Measurements from ENCODE around the gene GLCCI1.

The GLCCI1 gene

GRCh38 chr7:8035647-8036518 lies 67.3 kb downstream of the GLCCI1 start:
- peak; percentile 55 for TF ChIP-seq CTCF (IDR thresholded peaks at IDR 0.05; ENCODE audit: poor library complexity, severe bottlenecking)
- no peak for DNase-seq (ENCODE audit: low spot score)
- no peaks in the 10 kb centered on the region for H3K27me3 ChIP-seq (ENCODE audit: insufficient read depth, poor library complexity, severe bottlenecking)
- peak; percentile 77 for ATAC-seq (ENCODE audit: low read depth)
- H3K9me3 ChIP-seq (ENCODE audit: severe bottlenecking), result no peaks in the 10 kb centered on the region
- no peaks in the 10 kb centered on the region for H3K36me3 ChIP-seq (ENCODE audit: low read depth)
- H3K27ac ChIP-seq (ENCODE audit: poor library complexity, severe bottlenecking), result no peak overlapping the region
- H3K4me1 ChIP-seq (ENCODE audit: insufficient read depth, poor library complexity, severe bottlenecking), result no peaks in the 10 kb centered on the region
- no peak overlapping the region for H3K4me3 ChIP-seq (ENCODE audit: severe bottlenecking)

- TF ChIP-seq CTCF (IDR thresholded peaks at IDR 0.05; ENCODE audit: poor library complexity, severe bottlenecking), result no peak
- Histone ChIP-seq H3K4me1 (ENCODE audit: insufficient read depth, poor library complexity, severe bottlenecking) (no peaks in the 10 kb centered on the region), H3K27ac (ENCODE audit: poor library complexity, severe bottlenecking) (no peak overlapping the region), H3K27me3 (ENCODE audit: insufficient read depth, poor library complexity, severe bottlenecking) (no peaks in the 10 kb centered on the region), H3K36me3 (ENCODE audit: low read depth) (no peaks in the 10 kb centered on the region), H3K9me3 (ENCODE audit: severe bottlenecking) (no peaks in the 10 kb centered on the region), H3K4me3 (ENCODE audit: severe bottlenecking) (no peak overlapping the region)
- DNase-seq (ENCODE audit: low spot score), result no peak
- ATAC-seq (ENCODE audit: low read depth), result no peak
Measured at GRCh38 chr7:8037151-8037550, 68.6 kb downstream of the GLCCI1 start.

GRCh38 chr7:8040768-8041369 lies 72.3 kb downstream of the GLCCI1 start:
- H3K4me1 ChIP-seq (ENCODE audit: insufficient read depth, poor library complexity, severe bottlenecking), result no peaks in the 10 kb centered on the region
- no peaks in the 10 kb centered on the region for H3K36me3 ChIP-seq (ENCODE audit: low read depth)
- no peaks in the 10 kb centered on the region for H3K27me3 ChIP-seq (ENCODE audit: insufficient read depth, poor library complexity, severe bottlenecking)
- no peaks in the 10 kb centered on the region for H3K9me3 ChIP-seq (ENCODE audit: severe bottlenecking)
- H3K27ac ChIP-seq (ENCODE audit: poor library complexity, severe bottlenecking), result no peak overlapping the region
- no peak for ATAC-seq (ENCODE audit: low read depth)
- DNase-seq (ENCODE audit: low spot score), result no peak
- no peak for TF ChIP-seq CTCF (IDR thresholded peaks at IDR 0.05; ENCODE audit: poor library complexity, severe bottlenecking)
- H3K4me3 ChIP-seq (ENCODE audit: severe bottlenecking), result no peak overlapping the region

GRCh38 chr7:8042796-8043535 lies 74.4 kb downstream of the GLCCI1 start:
- H3K4me3 ChIP-seq (ENCODE audit: severe bottlenecking), result no peak overlapping the region
- ATAC-seq (ENCODE audit: low read depth), result no peak
- no peaks in the 10 kb centered on the region for H3K36me3 ChIP-seq (ENCODE audit: low read depth)
- H3K9me3 ChIP-seq (ENCODE audit: severe bottlenecking), result no peaks in the 10 kb centered on the region
- no peak for DNase-seq (ENCODE audit: low spot score)
- no peaks in the 10 kb centered on the region for H3K4me1 ChIP-seq (ENCODE audit: insufficient read depth, poor library complexity, severe bottlenecking)
- no peak overlapping the region for H3K27ac ChIP-seq (ENCODE audit: poor library complexity, severe bottlenecking)
- no peak for TF ChIP-seq CTCF (IDR thresholded peaks at IDR 0.05; ENCODE audit: poor library complexity, severe bottlenecking)
- no peaks in the 10 kb centered on the region for H3K27me3 ChIP-seq (ENCODE audit: insufficient read depth, poor library complexity, severe bottlenecking)
